ENCODE results near the gene CCDC92. TPM values are rescaled to one million over a fixed set of nuclear protein-coding genes. Genes with fewer than 3 reads are reported as not detected.

CCDC92 gene
- total and polyA plus RNA-seq, 2 of the 8 experiments (the other 6 are each of a cell fraction or from before 2014, with no cell fraction given), result 0.43 to 0.51 TPM

GRCh38 chr12:123929946-123930583, 42.6 kb downstream of the CCDC92 start:
- no peaks in the 10 kb centered on the region for H3K23me2 ChIP-seq (ENCODE audit: low read depth, low read length)
- no peak overlapping the region for H3K14ac ChIP-seq (ENCODE audit: insufficient read length)
- no peak overlapping the region for H2BK120ac ChIP-seq (replicated peaks; ENCODE audit: low read depth, low read length)
- H2AFZ ChIP-seq (ENCODE audit: low read length), result no peak overlapping the region
- no peak overlapping the region for H2AK5ac ChIP-seq (ENCODE audit: low read depth, low read length)
- no peaks in the 10 kb centered on the region for H3K27me3 ChIP-seq (replicated peaks in 1 of 4; ENCODE audit: control insufficient read depth in 3 of 4, extremely low read depth in 1 of 4, insufficient read depth in 3 of 4, low read length in 3 of 4)
- H4K8ac ChIP-seq (ENCODE audit: extremely low read depth, insufficient read depth, low read length), result no peak overlapping the region
- no peak for DNase-seq (ENCODE audit: low read depth in 1 of 2, low spot score in 2 of 2)
- H3K79me2 ChIP-seq (ENCODE audit: control insufficient read depth in 1 of 2, insufficient read depth in 2 of 2, low read length in 2 of 2), result no peaks in the 10 kb centered on the region
- no peaks in the 10 kb centered on the region for H3K79me1 ChIP-seq (ENCODE audit: low read depth, low read length)
- no peak overlapping the region for H3K9ac ChIP-seq (replicated peaks in 1 of 4; ENCODE audit: extremely low read depth in 1 of 4, low read depth in 3 of 4, low read length in 3 of 4)
- no peaks in the 10 kb centered on the region for H3K9me3 ChIP-seq (ENCODE audit: insufficient read depth in 2 of 2, low read depth in 1 of 2, low read length in 1 of 2)
- H3K36me3 ChIP-seq (ENCODE audit: control insufficient read depth in 2 of 4, insufficient read depth in 4 of 4, low read length in 3 of 4), result no peaks in the 10 kb centered on the region
- H3K4me2 ChIP-seq (ENCODE audit: insufficient read depth in 1 of 2, low read depth in 2 of 2, low read length in 2 of 2), result no peak overlapping the region
- TF ChIP-seq YY1 (IDR thresholded peaks at IDR 0.05; ENCODE audit: low read depth, low read length), result no peak
- WGBS, 2 experiments (ENCODE audit: extremely low coverage in 1 of 2, insufficient coverage in 1 of 2, insufficient read length in 1 of 2, insufficient replicate concordance in 2 of 2, low coverage in 1 of 2, low lambda C conversion rate in 2 of 2, missing lambda C conversion rate in 1 of 2), result 93% methylated on average over 9 of the region's 9 CpGs; no CpG with 5 or more reads in 1 of the 2 experiments
- no peak overlapping the region for H3K4me3 ChIP-seq (ENCODE audit: extremely low read depth in 1 of 4, insufficient read depth in 2 of 4, low read depth in 3 of 4, low read length in 4 of 4)
- ChIA-PET CTCF (ENCODE audit: partially characterized antibody) (interaction anchor here (1.0 to 4.5 kb wide), 6 partner anchors 10 to 422 kb away, joined by 3 to 18 read pairs (median 5); no protein-coding TSS in a partner anchor), POLR2A (ENCODE audit: partially characterized antibody) (no interaction called here)
- H3K23ac ChIP-seq (ENCODE audit: insufficient read length), result no peak overlapping the region
- FAIRE-seq, result no peak
- H3K18ac ChIP-seq (ENCODE audit: extremely low read depth, low read length), result no peak overlapping the region
- H2BK15ac ChIP-seq (ENCODE audit: low read length), result no peak overlapping the region
- no peak overlapping the region for H2BK12ac ChIP-seq (ENCODE audit: low read depth, low read length)
- H4K20me1 ChIP-seq (replicated peaks in 1 of 2; ENCODE audit: control insufficient read depth in 1 of 2, insufficient read depth in 2 of 2, low read length in 2 of 2), result no peaks in the 10 kb centered on the region
- H4K91ac ChIP-seq (replicated peaks; ENCODE audit: insufficient read length, low read length), result no peak overlapping the region
- H3K4me1 ChIP-seq (replicated peaks in 1 of 4; ENCODE audit: control insufficient read depth in 3 of 4, insufficient read depth in 4 of 4, low read length in 3 of 4), result no peaks in the 10 kb centered on the region
- no peak overlapping the region for H2BK5ac ChIP-seq (ENCODE audit: low read depth, low read length)
- no peak overlapping the region for H3K27ac ChIP-seq (ENCODE audit: low read depth, low read length)
- H3K4ac ChIP-seq (replicated peaks; ENCODE audit: insufficient read length, low read depth, low read length), result no peak overlapping the region
- H2BK20ac ChIP-seq (ENCODE audit: low read length), result no peak overlapping the region
- no peak overlapping the region for H4K5ac ChIP-seq (ENCODE audit: insufficient read length, low read depth, low read length)
- H3K56ac ChIP-seq (replicated peaks; ENCODE audit: insufficient read length, low read depth, low read length), result no peak overlapping the region
